HepG2 (cell line): Measurements from ENCODE around the gene ZNF3. TPM values are rescaled to one million over a fixed set of nuclear protein-coding genes. Genes with fewer than 3 reads are reported as not detected.

Experiments used
- ATAC-seq: fragments of 200-7000 bp; cut with Tn5 transposase; 3 replicates; pipeline ENCODE4 v1.9.1; 2020; ENCODE audit warnings: mild to moderate bottlenecking, moderate library complexity
- BruUV-seq: library from RNA; stranded (reverse); fragments of 400-500 nt; replicated peaks from 2 replicates; lab custom pipeline; 2021; lab: Mats Ljungman, UMichigan
- CTCF ChIA-PET: fragments of 300-600 bp; formaldehyde crosslinking; extraction: SDS; loops from one replicate; lab custom pipeline; 2021; ENCODE audit warnings: low total read pairs, inconsistent platforms, low intra/inter-chr PET ratio; lab: Yijun Ruan, JAX
- POLR2A ChIA-PET: fragments of 350-600 bp; sonication (Branson Sonifier 250); formaldehyde crosslinking; loops from one replicate; lab custom pipeline; 2020; ENCODE audit warnings: antibody characterized with exemption, inconsistent platforms; lab: Yijun Ruan, JAX
- DNase-seq: peaks from one replicate; pipeline ENCODE4 v3.0.0-alpha.2; 2015; ENCODE audit warnings: low spot score
- FAIRE-seq: peaks from 3 replicates; lab custom pipeline; 2011; peaks lifted over from hg19 to GRCh38; lab: Jason Lieb, UNC
- H2AFZ ChIP-seq: one replicate; pipeline ENCODE4 v1.6.1; 2011; ENCODE audit warnings: low read length, inconsistent platforms
- H3K27ac ChIP-seq: fragments of 300-600 bp; 3 replicates; pipeline ENCODE4 v1.8.0; 2011; ENCODE audit warnings: mixed run types, mild to moderate bottlenecking, mixed read lengths, low read length, inconsistent platforms; ENCODE audit not compliant: insufficient read depth; ENCODE audit errors: extremely low read length
- H3K27me3 ChIP-seq, 2 experiments: fragments of 200-600 bp in 1 of 2; 2 replicates in 1 of 2; 3 replicates in 1 of 2; pipeline versions ENCODE4 v1.6.0 to v1.8.0; 2011; ENCODE audit warnings: low read length in 2 of 2, mild to moderate bottlenecking in 2 of 2, moderate library complexity in 2 of 2, inconsistent platforms in 1 of 2; ENCODE audit not compliant: insufficient read depth in 2 of 2, control insufficient read depth in 1 of 2
- H3K36me3 ChIP-seq, 2 experiments: fragments of 200-600 bp in 1 of 2; replicated peaks in 1 of 2; 2 replicates in 1 of 2; 3 replicates in 1 of 2; pipeline versions ENCODE4 v1.5.1 to v1.8.0; 2011; ENCODE audit warnings: low read length in 2 of 2, inconsistent platforms in 1 of 2; ENCODE audit not compliant: insufficient read depth in 2 of 2, control insufficient read depth in 1 of 2
- H3K4me1 ChIP-seq: 2 replicates; pipeline ENCODE4 v1.5.1; 2012; ENCODE audit warnings: low read length, inconsistent platforms; ENCODE audit not compliant: insufficient read depth
- H3K4me2 ChIP-seq: 2 replicates; pipeline ENCODE4 v1.6.0; 2011; ENCODE audit warnings: low read depth, low read length, inconsistent platforms
- H3K4me3 ChIP-seq, 3 experiments: fragments of 200-600 bp in 1 of 3; sonication (generic), shearing (Covaris generic) in 1 of 3; replicated peaks in 1 of 3; 2 replicates each; pipeline ENCODE4 v1.5.1; 2011 to 2016; ENCODE audit warnings: low read length in 3 of 3, inconsistent platforms in 2 of 3, low read depth in 2 of 3, mild to moderate bottlenecking in 2 of 3, control low read depth in 1 of 3, mixed read lengths in 1 of 3; ENCODE audit not compliant: insufficient read depth in 1 of 3
- H3K79me2 ChIP-seq: one replicate; pipeline ENCODE4 v1.6.1; 2011; ENCODE audit warnings: low read length, inconsistent platforms; ENCODE audit not compliant: insufficient read depth
- H3K9ac ChIP-seq: 2 replicates; pipeline ENCODE4 v1.6.0; 2011; ENCODE audit warnings: mild to moderate bottlenecking, low read depth, low read length, inconsistent platforms; ENCODE audit not compliant: insufficient read depth
- H3K9me3 ChIP-seq: 2 replicates; pipeline ENCODE4 v1.5.1; 2012; ENCODE audit warnings: mild to moderate bottlenecking, low read length
- H4K20me1 ChIP-seq: 2 replicates; pipeline ENCODE4 v1.6.0; 2011; ENCODE audit warnings: inconsistent platforms, mild to moderate bottlenecking, low read length, moderate library complexity; ENCODE audit not compliant: insufficient read depth
- ATF7 ChIP-seq, 2 experiments: fragments of 450-650 bp in 1 of 2; sonication (generic) in 1 of 2; formaldehyde crosslinking in 1 of 2; IDR thresholded peaks; 2 replicates each; pipeline versions ENCODE4 v1.4.0 to v1.6.1; 2016 to 2020; ENCODE audit warnings: antibody characterized with exemption in 1 of 2, mild to moderate bottlenecking in 1 of 2, missing genetic modification reagents in 1 of 2
- ATF7-NPFF ChIP-seq: sonication (generic); formaldehyde crosslinking; IDR thresholded peaks from 2 replicates; pipeline ENCODE4 v1.8.1; 2023; ENCODE audit warnings: mild to moderate bottlenecking, low read depth, missing genetic modification reagents, moderate library complexity
- CREB1 ChIP-seq, 2 experiments: fragments of 450-650 bp in 1 of 2; IDR thresholded peaks; 2 replicates each; pipeline ENCODE4 v1.6.1; 2016 to 2017; ENCODE audit warnings: control low read depth in 1 of 2, mild to moderate bottlenecking in 1 of 2, missing compliant biosample characterization in 1 of 2, missing genetic modification characterization in 1 of 2
- HOXA3 ChIP-seq: sonication (generic); formaldehyde crosslinking; IDR thresholded peaks from 2 replicates; pipeline ENCODE4 v1.5.0; 2020; ENCODE audit warnings: missing genetic modification reagents
- KAT7 ChIP-seq: IDR thresholded peaks from 2 replicates; pipeline ENCODE4 v1.6.1; 2018; ENCODE audit warnings: borderline replicate concordance, missing compliant biosample characterization
- MAZ ChIP-seq, 2 experiments: sonication (generic) in 1 of 2; formaldehyde crosslinking in 1 of 2; IDR thresholded peaks; 2 replicates each; pipeline versions ENCODE4 v1.5.0 to v1.6.1; 2012 to 2020; ENCODE audit warnings: low read depth in 2 of 2, mild to moderate bottlenecking in 2 of 2, borderline replicate concordance in 1 of 2, improper control_type of control experiment in 1 of 2, low read length in 1 of 2, missing genetic modification reagents in 1 of 2, moderate library complexity in 1 of 2
- NPAS2 ChIP-seq: sonication (generic); formaldehyde crosslinking; IDR thresholded peaks from 2 replicates; pipeline ENCODE4 v1.8.0; 2022; ENCODE audit warnings: mild to moderate bottlenecking, missing genetic modification reagents, borderline replicate concordance
- PAWR ChIP-seq: sonication (generic); formaldehyde crosslinking; IDR thresholded peaks from 2 replicates; pipeline ENCODE4 v1.4.0; 2020; ENCODE audit warnings: missing genetic modification reagents, mild to moderate bottlenecking, borderline replicate concordance
- RNF2 ChIP-seq: fragments of 450-650 bp; conservative IDR thresholded peaks from 2 replicates; pipeline ENCODE4 v1.6.1; 2016; ENCODE audit warnings: low read depth
- ZNF12 ChIP-seq: sonication (generic); formaldehyde crosslinking; IDR thresholded peaks from 2 replicates; pipeline ENCODE4 v1.5.0; 2020; ENCODE audit warnings: missing genetic modification reagents
- ZNF292 ChIP-seq: sonication (generic); formaldehyde crosslinking; IDR thresholded peaks from 2 replicates; pipeline ENCODE4 v1.8.1; 2022; ENCODE audit warnings: mild to moderate bottlenecking, low read depth, missing genetic modification reagents, borderline replicate concordance
- ZNF33A ChIP-seq: sonication (generic); formaldehyde crosslinking; IDR thresholded peaks from 2 replicates; pipeline ENCODE4 v1.5.1; 2020; ENCODE audit warnings: missing genetic modification reagents, mild to moderate bottlenecking, moderate library complexity, borderline replicate concordance
- ZNF564 ChIP-seq: sonication (generic); formaldehyde crosslinking; IDR thresholded peaks from 2 replicates; pipeline ENCODE4 v1.8.1; 2023; ENCODE audit warnings: mild to moderate bottlenecking, missing genetic modification reagents
- ZNF724P ChIP-seq: sonication (generic); formaldehyde crosslinking; IDR thresholded peaks from 2 replicates; pipeline ENCODE4 v1.8.0; 2022; ENCODE audit warnings: missing genetic modification reagents, borderline replicate concordance
- WGBS: methylation state at CpG from one replicate; pipeline ENCODE4 v1.1.6; 2017; ENCODE audit warnings: low lambda C conversion rate; 5-methylcytosine and 5-hydroxymethylcytosine counted together
- in situ Hi-C: cut with HindIII; loops from 2 replicates; pipeline ENCODE4 v1.10.0; 2017; ENCODE audit warnings: low pct_unique_long_range_greater_than_20kb; ENCODE audit not compliant: extremely low pct_ligation_motif_present
- intact Hi-C: fragments of 100-400 bp; cut with micrococcal nuclease; formaldehyde crosslinking; loops from one replicate; pipeline ENCODE4 v1.10.0; 2022; ENCODE audit not compliant: unreplicated experiment
- polyA plus RNA-seq, 8 experiments: library from polyadenylated mRNA; depleted of rRNA in 3 of 8; stranded (reverse) in 7 of 8; unstranded in 1 of 8; fragments of >200 nt; fragmentation: Illumina TruSeq in 4 of 8; extraction: Trizol in 4 of 8; gene quantifications; 2 replicates each; pipeline versions ENCODE4 v1.2.1 to v1.2.3, GENCODE V29; 2011 to 2016; ENCODE audit warnings: low read depth in 4 of 8, missing spikeins in 1 of 8, mixed read lengths in 1 of 8; ENCODE audit not compliant: insufficient read depth in 1 of 8
- total RNA-seq, 5 experiments: library from RNA; depleted of rRNA; stranded (reverse); fragments of >200 nt; fragmentation: Illumina TruSeq; extraction: Trizol; gene quantifications; 2 replicates each; pipeline ENCODE4 v1.2.3, GENCODE V29; 2016; ENCODE audit warnings: low read depth in 1 of 5

Gene ZNF3
- total and polyA plus RNA-seq, 2 of the 13 experiments (the other 11 are each of a cell fraction or from before 2014, with no cell fraction given), result 33.7 to 56.9 TPM

DNA sequence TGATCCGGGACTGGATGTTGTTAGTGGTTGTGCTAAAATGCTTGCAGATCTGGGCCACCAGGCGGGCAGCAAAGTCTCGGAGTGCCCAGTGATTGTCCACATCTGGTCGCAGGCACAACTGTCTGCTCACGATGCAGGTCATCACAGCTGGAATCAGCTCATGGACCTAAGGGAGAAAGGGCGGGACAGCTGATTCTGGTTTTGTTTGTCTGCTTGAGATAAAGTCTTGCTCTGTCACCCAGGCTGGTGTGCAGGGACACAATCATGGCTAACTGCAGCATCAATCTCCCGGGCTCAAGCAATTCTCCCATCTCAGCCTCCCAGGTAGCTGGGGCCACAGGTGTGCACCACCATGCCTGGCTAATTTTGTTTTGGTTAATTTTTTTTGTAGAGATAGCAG, 29.6 kb upstream of the ZNF3 start:
- no TSS peak for BruUV-seq
- POLR2A ChIA-PET, result no interaction called here
- no peaks in the 10 kb centered on the region for H4K20me1 ChIP-seq
- no peak overlapping the region for H3K4me3 ChIP-seq
- no peak overlapping the region for H3K27ac ChIP-seq
- no peak for FAIRE-seq
- 100% methylated on average over 2 of the region's 7 CpGs for WGBS
- peaks cover 7 to 36% of the 10 kb centered on the region in 2 experiments; a peak in 4 of 5 replicates for H3K36me3 ChIP-seq
- intact Hi-C loops, result no loop called here
- TF ChIP-seq HOXA3 (CRISPR knock-in tag), result no peak
- no peak for TF ChIP-seq PAWR (CRISPR knock-in tag)
- no peak for TF ChIP-seq CREB1 (IDR thresholded peaks at IDR 0.05)
- TF ChIP-seq CREB1 (CRISPR knock-in tag; IDR thresholded peaks at IDR 0.05), result no peak
- no peak for TF ChIP-seq ATF7-NPFF
- TF ChIP-seq RNF2, result no peak
- TF ChIP-seq ATF7 (IDR thresholded peaks at IDR 0.05), result no peak
- no peak for TF ChIP-seq ATF7 (CRISPR knock-in tag; IDR thresholded peaks at IDR 0.05)
- no peak for TF ChIP-seq ZNF12 (CRISPR knock-in tag)
- no peak for TF ChIP-seq ZNF564 (CRISPR knock-in tag)
- no peak for TF ChIP-seq KAT7 (CRISPR knock-in tag)
- TF ChIP-seq ZNF724P, result no peak
- TF ChIP-seq MAZ (IDR thresholded peaks at IDR 0.05; ENCODE audit: borderline replicate concordance, low read depth, low read length), result no peak
- no peak for TF ChIP-seq MAZ (CRISPR knock-in tag; IDR thresholded peaks at IDR 0.05; ENCODE audit: low read depth)
- TF ChIP-seq NPAS2 (CRISPR knock-in tag), result no peak
- TF ChIP-seq ZNF33A (CRISPR knock-in tag), result no peak
- TF ChIP-seq ZNF292 (CRISPR knock-in tag), result no peak
- TF ChIP-seq, all 625 proteins: peak for 0
- ATAC-seq (no peak), DNase-seq (no peak)
- CTCF ChIA-PET, result no interaction called here
- Histone ChIP-seq H3K79me2 (no peaks in the 10 kb centered on the region), H3K27me3 (no peaks in the 10 kb centered on the region), H2AFZ (no peak overlapping the region), H3K9ac (no peak overlapping the region), H3K9me3 (no peaks in the 10 kb centered on the region), H3K4me1 (peaks cover 22% of the 10 kb centered on the region), H3K4me2 (no peak overlapping the region)
- in situ Hi-C loops, result no loop called here
